Measurements from ENCODE around the gene HMSD.

HMSD gene

GRCh38 chr18:63953811-63954210, 4.7 kb downstream of the HMSD start:
- DNase-seq, result no peak
- Histone ChIP-seq H3K9me3 (replicated peaks; ENCODE audit: insufficient read depth, low read length) (no peaks in the 10 kb centered on the region), H3K4me1 (ENCODE audit: low read length) (no peaks in the 10 kb centered on the region), H3F3A (ENCODE audit: insufficient read depth, low read length) (no peaks in the 10 kb centered on the region), H3K27ac (ENCODE audit: low read length) (no peak overlapping the region), H3K27me3 (replicated peaks; ENCODE audit: insufficient read depth, low read length) (no peaks in the 10 kb centered on the region), H2AFZ (ENCODE audit: low read length) (no peak overlapping the region), H3K4me2 (ENCODE audit: low read depth, low read length) (no peak overlapping the region), H3K9me2 (replicated peaks; ENCODE audit: insufficient read depth, low read length) (no peaks in the 10 kb centered on the region), H3K4me3 (ENCODE audit: low read length) (no peak overlapping the region), H3K36me3 (replicated peaks; ENCODE audit: insufficient read depth, low read length) (no peaks in the 10 kb centered on the region), H4K20me1 (ENCODE audit: insufficient read depth, low read length) (no peaks in the 10 kb centered on the region), H3K79me2 (ENCODE audit: low read length) (no peaks in the 10 kb centered on the region), H3K9ac (ENCODE audit: low read length) (no peak overlapping the region)
- no peak for TF ChIP-seq EZH2 (optimal IDR thresholded peaks at IDR 0.05; ENCODE audit: low read depth, low read length)
- TF ChIP-seq EZH2phosphoT487 (IDR thresholded peaks at IDR 0.05; ENCODE audit: low read length), result no peak
- TF ChIP-seq CTCF (IDR thresholded peaks at IDR 0.05; ENCODE audit: low read length), result no peak

- H3K79me2 ChIP-seq (ENCODE audit: low read length), result no peaks in the 10 kb centered on the region
- no peaks in the 10 kb centered on the region for H4K20me1 ChIP-seq (ENCODE audit: insufficient read depth, low read length)
- H3K9ac ChIP-seq (ENCODE audit: low read length), result no peak overlapping the region
- no peaks in the 10 kb centered on the region for H3K4me1 ChIP-seq (ENCODE audit: low read length)
- no peak overlapping the region for H3K4me3 ChIP-seq (ENCODE audit: low read length)
- TF ChIP-seq CTCF (IDR thresholded peaks at IDR 0.05; ENCODE audit: low read length) (no peak), EZH2 (optimal IDR thresholded peaks at IDR 0.05; ENCODE audit: low read depth, low read length) (no peak), EZH2phosphoT487 (IDR thresholded peaks at IDR 0.05; ENCODE audit: low read length) (no peak)
- H3K9me3 ChIP-seq (replicated peaks; ENCODE audit: insufficient read depth, low read length), result no peaks in the 10 kb centered on the region
- no peak overlapping the region for H2AFZ ChIP-seq (ENCODE audit: low read length)
- DNase-seq, result no peak
- H3K27me3 ChIP-seq (replicated peaks; ENCODE audit: insufficient read depth, low read length), result no peaks in the 10 kb centered on the region
- H3K27ac ChIP-seq (ENCODE audit: low read length), result no peak overlapping the region
- H3K9me2 ChIP-seq (replicated peaks; ENCODE audit: insufficient read depth, low read length), result no peaks in the 10 kb centered on the region
- H3F3A ChIP-seq (ENCODE audit: insufficient read depth, low read length), result no peaks in the 10 kb centered on the region
- no peak overlapping the region for H3K4me2 ChIP-seq (ENCODE audit: low read depth, low read length)
- H3K36me3 ChIP-seq (replicated peaks; ENCODE audit: insufficient read depth, low read length), result no peaks in the 10 kb centered on the region
These were observed 7.7 kb downstream of the HMSD start for GRCh38 chr18:63956755-63957154.

GRCh38 chr18:63960891-63961290, 11.8 kb downstream of the HMSD start:
- H3F3A ChIP-seq (ENCODE audit: insufficient read depth, low read length), result no peaks in the 10 kb centered on the region
- H3K27ac ChIP-seq (ENCODE audit: low read length), result no peak overlapping the region
- no peaks in the 10 kb centered on the region for H4K20me1 ChIP-seq (ENCODE audit: insufficient read depth, low read length)
- 0 out of 2 replicates have a peak, but pooled peaks cover 3% of the 10 kb centered on the region for H3K4me1 ChIP-seq (ENCODE audit: low read length)
- H3K79me2 ChIP-seq (ENCODE audit: low read length), result no peaks in the 10 kb centered on the region
- H3K27me3 ChIP-seq (replicated peaks; ENCODE audit: insufficient read depth, low read length), result no peaks in the 10 kb centered on the region
- no peaks in the 10 kb centered on the region for H3K9me2 ChIP-seq (replicated peaks; ENCODE audit: insufficient read depth, low read length)
- no peak overlapping the region for H3K4me2 ChIP-seq (ENCODE audit: low read depth, low read length)
- DNase-seq, result no peak
- no peak overlapping the region for H3K9ac ChIP-seq (ENCODE audit: low read length)
- H3K4me3 ChIP-seq (ENCODE audit: low read length), result no peak overlapping the region
- TF ChIP-seq CTCF (IDR thresholded peaks at IDR 0.05; ENCODE audit: low read length) (no peak), EZH2phosphoT487 (IDR thresholded peaks at IDR 0.05; ENCODE audit: low read length) (no peak), EZH2 (optimal IDR thresholded peaks at IDR 0.05; ENCODE audit: low read depth, low read length) (no peak)
- H2AFZ ChIP-seq (ENCODE audit: low read length), result no peak overlapping the region
- no peaks in the 10 kb centered on the region for H3K36me3 ChIP-seq (replicated peaks; ENCODE audit: insufficient read depth, low read length)
- H3K9me3 ChIP-seq (replicated peaks; ENCODE audit: insufficient read depth, low read length), result no peaks in the 10 kb centered on the region
